SK-N-MC (cell line): Measurements from ENCODE around the gene KCNH6.

Source experiments
- DNase-seq: peaks from one replicate; pipeline ENCODE4 v3.0.0-alpha.2; 2011; ENCODE audit warnings: low read depth, low spot score
- H3K27ac ChIP-seq: fragments of 200-600 bp; sonication (generic); 2 replicates; pipeline ENCODE4 v1.5.1; 2016; ENCODE audit warnings: mixed run types
- H3K36me3 ChIP-seq: fragments of 200-600 bp; sonication (generic); 2 replicates; pipeline ENCODE4 v1.6.1; 2017; ENCODE audit warnings: antibody characterized with exemption, low read length, mixed read lengths; ENCODE audit not compliant: insufficient read depth
- H3K4me3 ChIP-seq: fragments of 200-600 bp; sonication (generic); 2 replicates; pipeline ENCODE4 v1.5.1; 2016
- H3K9ac ChIP-seq: fragments of 200-600 bp; sonication (generic); 2 replicates; pipeline ENCODE4 v1.8.0; 2017; ENCODE audit warnings: mixed run types, mixed read lengths; ENCODE audit not compliant: insufficient read length
- H3K9me3 ChIP-seq: fragments of 200-600 bp; sonication (generic); 2 replicates; pipeline ENCODE4 v1.6.1; 2017; ENCODE audit warnings: low read depth, mild to moderate bottlenecking, antibody characterized with exemption, low read length, moderate library complexity, mixed read lengths
- EZH2 ChIP-seq: fragments of 200-600 bp; sonication (generic); IDR thresholded peaks from one replicate; pipeline ENCODE4 v1.6.1; 2017; ENCODE audit warnings: antibody characterized with exemption
- FOXP2 ChIP-seq: optimal IDR thresholded peaks from 2 replicates; pipeline ENCODE3; 2011; ENCODE audit warnings: mild to moderate bottlenecking, moderate library complexity; ENCODE audit not compliant: insufficient read depth; ENCODE audit errors: extremely low read length, control extremely low read depth
- POLR2AphosphoS5 ChIP-seq: IDR thresholded peaks from 2 replicates; pipeline ENCODE4 v1.6.1; 2012; ENCODE audit warnings: mild to moderate bottlenecking, low read depth, low read length, borderline replicate concordance

KCNH6 gene

GRCh38 chr17:63497708-63498483 lies 25.3 kb upstream of the KCNH6 start:
- Histone ChIP-seq H3K9me3 (no peaks in the 10 kb centered on the region), H3K36me3 (no peaks in the 10 kb centered on the region), H3K9ac (no peak overlapping the region), H3K27ac (no peak overlapping the region), H3K4me3 (no peak overlapping the region)
- DNase-seq = no peak
- no peak for TF ChIP-seq EZH2
- TF ChIP-seq FOXP2 = no peak

DNA sequence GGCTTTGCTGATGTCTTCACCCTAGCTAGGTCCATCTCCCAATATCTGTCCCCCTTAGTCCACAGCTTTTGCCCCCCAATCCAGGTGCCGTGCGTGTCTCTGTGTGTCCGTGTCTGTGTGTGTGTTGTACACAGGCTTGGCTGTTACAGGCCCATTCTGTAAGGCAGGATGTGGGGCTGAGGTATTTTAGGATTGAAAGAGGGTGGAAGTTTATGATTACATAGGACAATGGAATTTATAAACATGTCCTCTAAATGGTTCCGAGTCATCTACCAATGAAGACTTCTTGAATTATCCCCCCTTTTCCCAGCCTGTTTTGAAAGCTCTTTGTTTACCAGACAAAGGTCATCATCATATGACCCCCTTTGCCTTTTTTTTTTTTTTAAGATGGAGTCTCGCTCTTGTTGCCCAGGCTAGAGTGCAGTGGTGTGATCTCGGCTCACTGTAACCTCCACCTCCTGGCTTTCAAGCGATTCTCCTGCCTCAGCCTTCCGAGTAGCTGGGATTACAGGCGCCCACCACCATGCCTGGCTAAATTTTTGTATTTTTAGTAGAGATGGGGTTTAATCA lies 24.4 kb upstream of the KCNH6 start:
- no peaks in the 10 kb centered on the region for H3K36me3 ChIP-seq
- no peak overlapping the region for H3K4me3 ChIP-seq
- no peak for DNase-seq
- no peaks in the 10 kb centered on the region for H3K9me3 ChIP-seq
- no peak overlapping the region for H3K9ac ChIP-seq
- no peak overlapping the region for H3K27ac ChIP-seq
- no peak for TF ChIP-seq POLR2AphosphoS5
- TF ChIP-seq EZH2 = no peak
- no peak for TF ChIP-seq FOXP2

DNA sequence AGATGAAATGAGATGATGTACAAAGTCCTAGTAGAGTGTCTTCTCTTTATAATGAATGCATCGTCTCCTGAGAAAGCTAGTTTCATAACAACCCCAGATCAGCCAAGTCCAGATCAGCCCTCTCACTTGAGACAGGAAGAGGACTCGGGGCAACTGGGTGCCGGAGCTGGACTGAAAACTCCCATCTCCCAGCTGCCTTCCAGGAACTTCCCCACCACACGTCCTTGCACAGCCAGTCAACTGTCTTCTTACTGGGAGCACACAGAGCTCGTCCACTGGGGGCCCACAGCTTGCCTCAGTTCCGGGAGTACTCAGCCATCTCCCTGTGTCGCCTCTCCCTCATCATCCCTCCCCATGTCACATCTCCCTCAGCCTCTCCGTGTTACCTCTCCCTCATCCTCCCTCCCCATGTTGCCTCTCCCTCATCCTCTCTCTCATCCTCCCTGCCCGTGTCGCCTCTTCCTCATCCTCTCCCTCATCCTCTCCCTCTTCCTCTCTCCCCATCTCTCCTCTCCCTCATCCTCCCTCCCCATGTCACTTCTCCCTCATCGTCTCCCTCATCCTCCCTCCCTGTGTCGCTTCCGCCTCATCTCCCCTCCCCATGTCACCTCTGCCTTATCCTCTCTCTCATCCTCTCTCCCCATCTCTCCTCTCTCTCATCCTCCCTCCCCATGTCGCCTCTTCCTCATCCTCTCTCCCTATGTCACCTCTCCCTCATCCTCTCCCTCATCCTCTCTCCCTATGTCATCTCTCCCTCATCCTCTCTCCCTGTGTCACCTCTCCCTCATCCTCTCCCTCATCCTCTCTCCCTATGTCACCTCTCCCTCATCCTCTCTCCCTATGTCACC lies 22.4 kb upstream of the KCNH6 start:
- TF ChIP-seq EZH2 (no peak), POLR2AphosphoS5 (no peak), FOXP2 (no peak)
- Histone ChIP-seq H3K9me3 (no peaks in the 10 kb centered on the region), H3K27ac (no peak overlapping the region), H3K36me3 (no peaks in the 10 kb centered on the region), H3K4me3 (no peak overlapping the region), H3K9ac (no peak overlapping the region)
- DNase-seq = no peak

DNA sequence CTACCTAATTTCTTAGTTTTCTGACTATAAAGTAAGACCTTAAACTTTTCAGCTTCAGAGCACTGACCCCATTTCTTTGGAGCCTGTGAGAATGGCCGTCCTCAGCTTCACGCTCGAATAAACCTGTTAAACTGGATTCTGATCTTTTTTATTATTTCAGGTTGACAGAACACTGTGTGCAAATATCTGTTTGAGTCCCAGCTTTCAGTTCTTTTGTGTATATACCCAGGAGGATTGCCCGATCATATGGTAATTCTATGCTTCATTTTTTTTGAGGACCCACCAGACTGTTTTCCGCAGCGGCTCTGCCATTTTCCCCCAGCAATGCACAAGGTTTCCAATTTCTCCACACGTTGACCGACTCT lies 19.8 kb upstream of the KCNH6 start:
- Histone ChIP-seq H3K9me3 (no peaks in the 10 kb centered on the region), H3K9ac (no peak overlapping the region), H3K36me3 (no peaks in the 10 kb centered on the region), H3K4me3 (no peak overlapping the region), H3K27ac (no peak overlapping the region)
- no peak for DNase-seq
- no peak for TF ChIP-seq POLR2AphosphoS5
- no peak for TF ChIP-seq EZH2
- TF ChIP-seq FOXP2 = no peak

- H3K4me3 ChIP-seq = no peak overlapping the region
- H3K9me3 ChIP-seq = no peaks in the 10 kb centered on the region
- no peaks in the 10 kb centered on the region for H3K36me3 ChIP-seq
- no peak for DNase-seq
- no peak for TF ChIP-seq POLR2AphosphoS5
- no peak for TF ChIP-seq EZH2
- TF ChIP-seq FOXP2 = no peak
- no peak overlapping the region for H3K27ac ChIP-seq
- H3K9ac ChIP-seq = no peak overlapping the region
These were observed 18.9 kb upstream of the KCNH6 start for GRCh38 chr17:63504261-63504660.

DNA sequence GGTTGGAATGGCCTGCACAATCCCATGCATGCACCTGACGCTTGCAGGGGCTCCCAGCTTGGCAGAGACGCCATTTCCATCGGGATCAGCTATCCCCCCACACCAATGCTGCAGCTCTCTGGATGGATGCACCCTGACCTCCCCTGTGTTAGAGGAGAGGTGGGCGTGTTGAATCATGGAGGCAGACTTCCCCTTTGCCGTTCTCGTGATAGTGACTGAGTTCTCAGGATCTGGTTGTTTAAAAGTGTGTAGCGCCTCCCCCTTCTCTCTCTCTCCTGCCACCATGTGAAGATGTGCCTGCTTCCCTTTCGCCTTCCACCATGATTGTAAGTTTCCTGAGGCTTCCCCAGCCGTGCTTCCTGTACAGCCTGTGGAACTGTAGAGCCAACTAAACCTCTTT lies 17.8 kb upstream of the KCNH6 start:
- Histone ChIP-seq H3K9me3 (no peaks in the 10 kb centered on the region), H3K27ac (no peak overlapping the region), H3K4me3 (no peak overlapping the region), H3K36me3 (no peaks in the 10 kb centered on the region), H3K9ac (no peak overlapping the region)
- TF ChIP-seq EZH2 = no peak
- no peak for TF ChIP-seq POLR2AphosphoS5
- no peak for TF ChIP-seq FOXP2
- no peak for DNase-seq

GRCh38 chr17:63506627-63507026 lies 16.5 kb upstream of the KCNH6 start:
- Histone ChIP-seq H3K27ac (no peak overlapping the region), H3K9me3 (no peaks in the 10 kb centered on the region), H3K9ac (no peak overlapping the region), H3K4me3 (no peak overlapping the region), H3K36me3 (no peaks in the 10 kb centered on the region)
- DNase-seq = no peak
- TF ChIP-seq FOXP2 (no peak), POLR2AphosphoS5 (no peak), EZH2 (no peak)

GRCh38 chr17:63511331-63511730 lies 11.8 kb upstream of the KCNH6 start:
- TF ChIP-seq POLR2AphosphoS5 (no peak), FOXP2 (no peak), EZH2 (no peak)
- H3K36me3 ChIP-seq = no peaks in the 10 kb centered on the region
- H3K9me3 ChIP-seq = no peaks in the 10 kb centered on the region
- no peak overlapping the region for H3K27ac ChIP-seq
- DNase-seq = no peak
- no peak overlapping the region for H3K4me3 ChIP-seq
- H3K9ac ChIP-seq = no peak overlapping the region
